Measurements from ENCODE around the gene TEX38. TPM values are rescaled to one million over a fixed set of nuclear protein-coding genes. Genes with fewer than 3 reads are reported as not detected.

The TEX38 gene
- not detected for total RNA-seq
- polyA plus RNA-seq = not detected
- long read RNA-seq, donor 1 = 0 reads
- long read RNA-seq, donor 2 = 0 reads
- long read RNA-seq, donor 3 = 0 reads
- long read RNA-seq, donor 4 = 0 reads
- long read RNA-seq, donor 5 = 0 reads
- long read RNA-seq, donor 6 = 0 reads
- long read RNA-seq, donor 7 = 0 reads
- long read RNA-seq, donor 8 = 0 reads
- long read RNA-seq, donor 9 = 0 reads
- long read RNA-seq, donor 10 = 0 reads

DNA sequence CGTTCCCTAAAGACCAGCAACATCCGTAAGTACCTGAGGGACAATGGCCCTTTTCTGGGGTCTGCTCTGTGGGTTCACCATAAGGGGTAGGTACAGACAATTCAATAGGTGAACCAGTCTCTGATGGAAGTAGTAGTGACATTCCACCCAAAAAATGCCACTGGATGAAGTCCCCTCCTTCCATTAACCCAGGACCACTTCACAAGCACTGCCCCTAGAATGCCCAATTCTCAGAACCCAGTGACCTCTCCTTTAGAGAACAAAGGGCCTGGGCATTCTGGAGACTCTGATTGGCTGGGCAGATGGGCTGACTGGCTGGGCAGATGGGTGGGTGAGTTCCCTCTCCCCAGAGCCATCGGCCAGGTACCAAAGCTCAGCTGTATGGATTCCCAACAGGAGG is at the start of gene TEX38:
Gene TEX38 (plus strand): TSS at position 301 of the 400 bp plus-strand sequence. CDS start 81 bp downstream, at position 382.
- DNase-seq = no peak
- no peak for TF ChIP-seq POLR2AphosphoS5 (IDR thresholded peaks at IDR 0.05)
- no peak for TF ChIP-seq EP300 (IDR thresholded peaks at IDR 0.05)
- no peak for TF ChIP-seq POLR2A (IDR thresholded peaks at IDR 0.05)
- TF ChIP-seq, protein P1, sequence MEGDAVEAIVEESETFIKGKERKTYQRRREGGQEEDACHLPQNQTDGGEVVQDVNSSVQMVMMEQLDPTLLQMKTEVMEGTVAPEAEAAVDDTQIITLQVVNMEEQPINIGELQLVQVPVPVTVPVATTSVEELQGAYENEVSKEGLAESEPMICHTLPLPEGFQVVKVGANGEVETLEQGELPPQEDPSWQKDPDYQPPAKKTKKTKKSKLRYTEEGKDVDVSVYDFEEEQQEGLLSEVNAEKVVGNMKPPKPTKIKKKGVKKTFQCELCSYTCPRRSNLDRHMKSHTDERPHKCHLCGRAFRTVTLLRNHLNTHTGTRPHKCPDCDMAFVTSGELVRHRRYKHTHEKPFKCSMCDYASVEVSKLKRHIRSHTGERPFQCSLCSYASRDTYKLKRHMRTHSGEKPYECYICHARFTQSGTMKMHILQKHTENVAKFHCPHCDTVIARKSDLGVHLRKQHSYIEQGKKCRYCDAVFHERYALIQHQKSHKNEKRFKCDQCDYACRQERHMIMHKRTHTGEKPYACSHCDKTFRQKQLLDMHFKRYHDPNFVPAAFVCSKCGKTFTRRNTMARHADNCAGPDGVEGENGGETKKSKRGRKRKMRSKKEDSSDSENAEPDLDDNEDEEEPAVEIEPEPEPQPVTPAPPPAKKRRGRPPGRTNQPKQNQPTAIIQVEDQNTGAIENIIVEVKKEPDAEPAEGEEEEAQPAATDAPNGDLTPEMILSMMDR (IDR thresholded peaks at IDR 0.05) = no peak
- H3K4me1 ChIP-seq = peaks cover 12 to 29% (median 20%) of the 10 kb centered on the region in 4 donors
- 81 to 97% (median 92%) methylated on average over 3 of the region's 3 CpGs for WGBS, 5 donors
- intact Hi-C loops (cut with DNase I; ENCODE audit: low total_unique reads) = no loop called here
- no peaks in the 10 kb centered on the region for H3K27me3 ChIP-seq
- no peak within 1 kb of the TSS for H3K27ac ChIP-seq
- no peaks in the 10 kb centered on the region for H3K9me3 ChIP-seq
- H3K36me3 ChIP-seq = peaks cover 7 to 42% (median 35%) of the 10 kb centered on the region in 4 donors
- H3K4me3 ChIP-seq = no peak within 1 kb of the TSS

DNA sequence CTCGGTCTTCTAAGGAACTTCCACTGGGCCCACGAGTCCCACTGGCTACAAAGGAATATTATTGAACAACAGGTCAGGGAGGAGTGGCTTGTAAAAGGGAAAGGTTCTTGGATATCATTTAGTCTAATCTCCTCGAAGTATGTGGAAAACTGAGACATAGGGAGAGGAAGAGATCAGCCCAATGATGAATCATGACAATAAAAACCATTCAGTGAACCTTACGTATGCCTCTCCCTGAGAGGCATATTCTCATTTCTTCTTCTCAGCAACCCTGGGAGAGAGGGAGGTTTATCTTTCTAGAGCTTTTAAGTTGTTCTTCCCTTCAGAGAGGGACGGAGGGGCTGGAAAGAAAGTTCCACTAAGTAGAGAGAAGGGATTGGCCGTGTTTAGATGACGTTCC is 49.7 kb upstream of the TEX38 start:
- no peak for DNase-seq
- no peak overlapping the region for H3K4me3 ChIP-seq
- H3K36me3 ChIP-seq = no peaks in the 10 kb centered on the region
- intact Hi-C loops (cut with DNase I; ENCODE audit: low total_unique reads) = loop anchor here (5.0 kb wide), 1 partner anchor 105 kb away; no protein-coding TSS in a partner anchor
- peaks cover 0 to 14% (median 9%) of the 10 kb centered on the region in 4 donors for H3K4me1 ChIP-seq
- no peaks in the 10 kb centered on the region for H3K9me3 ChIP-seq
- no peak overlapping the region for H3K27ac ChIP-seq
- WGBS, 5 donors = 54 to 67% (median 60%) methylated on average over 7 of the region's 7 CpGs
- H3K27me3 ChIP-seq = no peaks in the 10 kb centered on the region
- no peak for TF ChIP-seq EP300 (IDR thresholded peaks at IDR 0.05)

DNA sequence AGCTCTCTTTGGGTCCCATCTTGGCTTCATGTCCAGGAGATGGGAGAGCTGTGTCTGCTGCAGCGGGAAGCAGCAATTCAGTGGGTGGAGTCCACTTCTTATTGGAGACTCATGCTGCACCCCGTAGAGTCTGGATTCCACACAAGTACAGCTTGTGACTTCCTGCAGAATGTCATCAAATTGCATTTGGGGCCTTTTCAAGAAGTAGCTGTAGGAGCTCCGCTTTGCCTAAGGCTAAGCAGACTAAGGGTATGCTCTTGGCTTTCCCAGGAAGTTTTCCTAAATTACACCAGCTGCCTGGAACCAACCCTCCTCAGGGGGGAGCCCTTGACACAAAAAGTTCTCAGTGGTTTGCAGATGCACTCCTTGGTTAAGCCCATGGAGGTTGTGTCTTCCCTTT is 49.3 kb upstream of the TEX38 start:
- H3K27me3 ChIP-seq = no peaks in the 10 kb centered on the region
- H3K27ac ChIP-seq = no peak overlapping the region
- peak; percentile 42 to 56 for DNase-seq
- H3K4me1 ChIP-seq = peaks cover 0 to 10% (median 5%) of the 10 kb centered on the region in 4 donors
- WGBS, 5 donors = 49 to 62% (median 59%) methylated on average over 3 of the region's 3 CpGs
- TF ChIP-seq EP300 (IDR thresholded peaks at IDR 0.05) = no peak
- TF ChIP-seq, protein P1 (IDR thresholded peaks at IDR 0.05) = peak in 5 of 7 experiments; percentile 50 to 57 (median 53)
- no peak overlapping the region for H3K4me3 ChIP-seq
- intact Hi-C loops (cut with DNase I; ENCODE audit: low total_unique reads) = loop anchor here (5.0 kb wide), 1 partner anchor 105 kb away; no protein-coding TSS in a partner anchor
- no peaks in the 10 kb centered on the region for H3K9me3 ChIP-seq
- no peaks in the 10 kb centered on the region for H3K36me3 ChIP-seq

DNA sequence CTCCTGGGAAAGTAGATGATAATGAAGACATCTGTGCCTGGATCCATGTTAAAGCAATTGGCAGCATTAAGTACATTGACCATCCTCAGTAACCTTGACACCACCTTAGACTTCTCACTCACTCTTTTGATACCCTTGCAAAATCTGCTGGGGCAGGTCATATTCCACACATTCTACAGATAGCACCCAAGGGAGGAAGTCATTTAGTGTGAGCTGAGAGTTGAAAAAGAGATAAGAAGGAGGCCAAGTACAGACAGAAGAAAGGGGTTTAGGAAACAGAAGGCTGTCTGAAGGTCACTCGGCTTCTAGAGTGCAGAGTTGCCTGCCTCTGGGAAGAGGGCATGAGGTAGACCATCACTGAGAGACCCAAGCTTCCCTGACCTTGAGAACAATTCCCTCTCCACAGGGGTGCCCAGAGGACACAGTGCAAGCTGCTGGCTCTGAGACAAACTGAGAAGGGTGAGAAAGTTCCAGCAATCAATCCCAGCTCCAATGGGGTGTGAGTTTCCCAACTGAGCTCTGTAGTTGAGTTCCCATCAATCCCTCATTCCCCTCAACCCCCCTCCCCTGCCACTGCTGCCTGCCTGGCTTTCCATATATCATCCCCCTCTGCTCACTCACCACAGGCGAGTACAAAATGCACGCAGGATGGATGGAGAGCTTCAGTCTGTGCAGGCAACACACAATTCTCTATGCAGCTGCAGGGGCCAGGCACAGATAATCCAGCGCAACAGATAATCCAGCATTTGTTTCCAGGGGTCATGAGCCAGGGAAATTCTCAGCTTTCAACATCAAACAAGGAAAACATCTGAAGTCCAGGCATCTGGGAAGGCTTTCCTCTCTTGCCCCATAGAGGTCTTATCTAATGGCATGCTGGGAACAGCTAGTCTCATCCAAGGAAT is 47.7 kb upstream of the TEX38 start:
- Histone ChIP-seq H3K9me3 (no peaks in the 10 kb centered on the region), H3K36me3 (peaks cover 0 to 2% (median under 1%) of the 10 kb centered on the region in 4 donors), H3K4me1 (peaks cover 0 to 6% (median 2%) of the 10 kb centered on the region in 4 donors), H3K4me3 (no peak overlapping the region), H3K27ac (no peak overlapping the region), H3K27me3 (no peaks in the 10 kb centered on the region)
- 72 to 86% (median 76%) methylated on average over 4 of the region's 4 CpGs for WGBS, 5 donors
- DNase-seq = no peak
- TF ChIP-seq, protein P1 (IDR thresholded peaks at IDR 0.05) = no peak
- TF ChIP-seq POLR2AphosphoS5 (IDR thresholded peaks at IDR 0.05) (no peak), POLR2A (IDR thresholded peaks at IDR 0.05) (no peak), EP300 (IDR thresholded peaks at IDR 0.05) (no peak)
- intact Hi-C loops (cut with DNase I; ENCODE audit: low total_unique reads) = loop anchor here (5.0 kb wide), 1 partner anchor 103 kb away; no protein-coding TSS in a partner anchor
